H9 (cell line): Measurements from ENCODE around the gene COX11. TPM values are rescaled to one million over a fixed set of nuclear protein-coding genes. Genes with fewer than 3 reads are reported as not detected.

Source experiments
- DNase-seq: peaks from one replicate; pipeline ENCODE4 v3.0.0-alpha.2; 2017
- H2AFZ ChIP-seq: one replicate; pipeline ENCODE4 v1.6.1; 2013; ENCODE audit warnings: mild to moderate bottlenecking, low read length, control low read depth, moderate library complexity
- H2AK5ac ChIP-seq: 2 replicates; pipeline ENCODE4 v1.6.1; 2013; ENCODE audit warnings: low read length, control low read depth, mixed read lengths; ENCODE audit not compliant: insufficient read length
- H2BK120ac ChIP-seq: one replicate; pipeline ENCODE4 v1.6.1; 2013; ENCODE audit warnings: low read depth, mild to moderate bottlenecking, low read length, control low read depth, inconsistent platforms; ENCODE audit not compliant: poor library complexity, severe bottlenecking
- H2BK12ac ChIP-seq: 2 replicates; pipeline ENCODE4 v1.6.1; 2013; ENCODE audit warnings: low read length, control low read depth, mixed read lengths, low read depth; ENCODE audit not compliant: insufficient read length
- H2BK15ac ChIP-seq: 2 replicates; pipeline ENCODE4 v1.6.1; 2013; ENCODE audit warnings: low read depth, low read length, control low read depth
- H2BK20ac ChIP-seq: one replicate; pipeline ENCODE4 v1.6.1; 2013; ENCODE audit warnings: low read depth, mild to moderate bottlenecking, low read length, control low read depth, inconsistent platforms; ENCODE audit not compliant: poor library complexity, severe bottlenecking
- H2BK5ac ChIP-seq: 2 replicates; pipeline ENCODE4 v1.6.1; 2013; ENCODE audit warnings: low read length, control low read depth, mixed read lengths; ENCODE audit not compliant: insufficient read length
- H3K14ac ChIP-seq: 2 replicates; pipeline ENCODE4 v1.6.1; 2013; ENCODE audit warnings: low read length, control low read depth; ENCODE audit not compliant: insufficient read depth
- H3K18ac ChIP-seq: 2 replicates; pipeline ENCODE4 v1.6.1; 2013; ENCODE audit warnings: low read depth, mild to moderate bottlenecking, mixed read lengths, low read length, control low read depth; ENCODE audit not compliant: insufficient read length
- H3K23ac ChIP-seq: 2 replicates; pipeline ENCODE4 v1.6.1; 2013; ENCODE audit warnings: low read length, control low read depth, mixed read lengths, low read depth; ENCODE audit not compliant: insufficient read length
- H3K23me2 ChIP-seq: 2 replicates; pipeline ENCODE4 v1.6.1; 2013; ENCODE audit warnings: low read depth, mild to moderate bottlenecking, mixed read lengths, low read length, control low read depth; ENCODE audit not compliant: insufficient read length, poor library complexity, severe bottlenecking
- H3K27ac ChIP-seq: 2 replicates; pipeline ENCODE4 v1.5.1; 2013; ENCODE audit warnings: low read length, control low read depth, mixed read lengths, low read depth; ENCODE audit not compliant: insufficient read length
- H3K27me3 ChIP-seq: 2 replicates; pipeline ENCODE4 v1.6.1; 2013; ENCODE audit warnings: low read length, control low read depth, inconsistent platforms; ENCODE audit not compliant: insufficient read depth
- H3K4ac ChIP-seq: 2 replicates; pipeline ENCODE4 v1.6.1; 2013; ENCODE audit warnings: low read depth, mild to moderate bottlenecking, control low read depth, inconsistent platforms, low read length, moderate library complexity
- H3K4me1 ChIP-seq: 2 replicates; pipeline ENCODE4 v1.6.1; 2013; ENCODE audit warnings: low read length, control low read depth, inconsistent platforms; ENCODE audit not compliant: insufficient read depth
- H3K4me2 ChIP-seq: 2 replicates; pipeline ENCODE4 v1.6.1; 2013; ENCODE audit warnings: low read length, control low read depth, mixed read lengths; ENCODE audit not compliant: insufficient read length, insufficient read depth
- H3K56ac ChIP-seq: 2 replicates; pipeline ENCODE4 v1.6.1; 2013; ENCODE audit warnings: low read depth, mild to moderate bottlenecking, mixed read lengths, low read length, control low read depth; ENCODE audit not compliant: insufficient read length
- H3K79me1 ChIP-seq: 2 replicates; pipeline ENCODE4 v1.6.1; 2013; ENCODE audit warnings: low read depth, mild to moderate bottlenecking, moderate library complexity, low read length, control low read depth, inconsistent platforms; ENCODE audit not compliant: insufficient read depth, poor library complexity, severe bottlenecking
- H3K79me2 ChIP-seq: 2 replicates; pipeline ENCODE4 v1.6.1; 2013; ENCODE audit warnings: low read length, control low read depth, inconsistent platforms; ENCODE audit not compliant: insufficient read depth
- H3K9ac ChIP-seq: 2 replicates; pipeline ENCODE4 v1.6.1; 2013; ENCODE audit warnings: low read length, control low read depth, mixed read lengths; ENCODE audit not compliant: insufficient read length; ENCODE audit errors: extremely low read depth
- H3K9me3 ChIP-seq: one replicate; pipeline ENCODE4 v1.6.1; 2013; ENCODE audit warnings: low read depth, low read length, inconsistent platforms; ENCODE audit not compliant: control insufficient read depth
- H3T11ph ChIP-seq: one replicate; pipeline ENCODE4 v1.6.1; 2013; ENCODE audit warnings: mild to moderate bottlenecking, low read length, control low read depth, inconsistent platforms
- H4K20me1 ChIP-seq: one replicate; pipeline ENCODE4 v1.6.1; 2013; ENCODE audit not compliant: control insufficient read depth, insufficient read length, insufficient read depth
- H4K5ac ChIP-seq: 2 replicates; pipeline ENCODE4 v1.6.1; 2013; ENCODE audit warnings: low read depth, mild to moderate bottlenecking, mixed read lengths, low read length, control low read depth; ENCODE audit not compliant: insufficient read length
- H4K8ac ChIP-seq: replicated peaks from 2 replicates; pipeline ENCODE4 v1.6.1; 2013; ENCODE audit warnings: low read length, control low read depth, mixed read lengths, low read depth; ENCODE audit not compliant: insufficient read length
- H4K91ac ChIP-seq: 2 replicates; pipeline ENCODE4 v1.6.1; 2013; ENCODE audit warnings: low read depth, mild to moderate bottlenecking, moderate library complexity, mixed read lengths, low read length, control low read depth; ENCODE audit not compliant: insufficient read length
- H3K27ac Mint-ChIP-seq, 3 experiments: 2 replicates in 2 of 3; 3 replicates in 1 of 3; pipeline ENCODE4 v1.8.0; 2020 to 2021; ENCODE audit warnings: mixed read lengths in 3 of 3, mild to moderate bottlenecking in 1 of 3, moderate library complexity in 1 of 3
- H3K27me3 Mint-ChIP-seq: 2 replicates; pipeline ENCODE4 v1.8.0; 2021; ENCODE audit warnings: low read depth, mild to moderate bottlenecking, moderate library complexity, mixed read lengths
- H3K36me3 Mint-ChIP-seq, 3 experiments: 2 replicates in 2 of 3; 3 replicates in 1 of 3; pipeline ENCODE4 v1.8.0; 2020 to 2021; ENCODE audit warnings: low read depth in 3 of 3, mixed read lengths in 3 of 3; ENCODE audit not compliant: insufficient read depth in 1 of 3
- H3K4me1 Mint-ChIP-seq, 2 experiments: 2 replicates each; pipeline ENCODE4 v1.8.0; 2020; ENCODE audit warnings: mixed read lengths in 2 of 2
- H3K4me3 Mint-ChIP-seq, 2 experiments: 2 replicates in 1 of 2; 3 replicates in 1 of 2; pipeline ENCODE4 v1.8.0; 2020 to 2021; ENCODE audit warnings: mild to moderate bottlenecking in 2 of 2, mixed read lengths in 2 of 2, moderate library complexity in 1 of 2
- H3K9me3 Mint-ChIP-seq, 2 experiments: 2 replicates in 1 of 2; 3 replicates in 1 of 2; pipeline ENCODE4 v1.8.0; 2020; ENCODE audit warnings: mild to moderate bottlenecking in 2 of 2, mixed read lengths in 2 of 2, moderate library complexity in 1 of 2
- WGBS: extraction: QIAGEN DNeasy Blood & Tissue Kit; methylation state at CpG from one replicate; pipeline ENCODE4 v1.1.7; 2013; ENCODE audit warnings: missing lambda C conversion rate, low lambda C conversion rate, mixed read lengths; ENCODE audit not compliant: insufficient read length; ENCODE audit errors: extremely low coverage; 5-methylcytosine and 5-hydroxymethylcytosine counted together
- total RNA-seq: library from RNA; stranded (reverse); gene quantifications from 2 replicates; pipeline ENCODE4 v1.2.1, GENCODE V29; 2021
- TF ChIP-seq, protein P1 (sequence below): fragments of 200-600 bp; sonication (generic); conservative IDR thresholded peaks from 3 replicates; pipeline ENCODE4 v1.8.0; 2021; ENCODE audit warnings: antibody characterized with exemption, mild to moderate bottlenecking

Gene COX11
- total RNA-seq, 1 experiment from 2014 or later, result 76.1 TPM

DNA sequence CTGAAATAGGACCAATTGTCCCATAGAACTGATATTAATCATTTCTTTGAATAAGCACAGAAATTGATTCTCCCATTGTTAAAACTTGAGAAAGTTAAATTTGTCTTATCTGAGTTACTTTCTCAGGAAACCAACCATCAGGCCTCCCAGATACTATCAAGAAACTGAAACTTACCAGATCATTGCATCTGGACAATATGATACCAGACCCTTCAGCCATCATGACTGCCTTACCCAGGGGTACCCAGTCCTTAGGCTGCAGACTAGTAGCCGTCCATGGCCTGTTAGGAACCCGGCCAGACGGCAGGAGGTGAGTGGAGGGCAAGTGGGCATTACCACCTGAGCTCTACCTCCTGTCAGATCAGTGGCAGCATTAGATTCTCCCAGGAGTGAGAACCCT, 7.9 kb upstream of the COX11 start:
- peaks cover 19 to 26% of the 10 kb centered on the region in 2 experiments for H3K9me3 Mint-ChIP-seq
- no peaks in the 10 kb centered on the region for H4K20me1 ChIP-seq
- H2BK5ac ChIP-seq, result no peak overlapping the region
- no peak overlapping the region for H3K4ac ChIP-seq
- H2BK20ac ChIP-seq, result no peak overlapping the region
- no peak overlapping the region for H4K8ac ChIP-seq
- H3K56ac ChIP-seq, result no peak overlapping the region
- WGBS, result no CpG with 5 or more reads among the region's 3 CpGs
- H3K27me3 ChIP-seq, result no peaks in the 10 kb centered on the region
- no peak overlapping the region for H4K5ac ChIP-seq
- no peaks in the 10 kb centered on the region for H3K27me3 Mint-ChIP-seq
- H3K4me2 ChIP-seq, result no peak overlapping the region
- H2BK15ac ChIP-seq, result no peak overlapping the region
- no peaks in the 10 kb centered on the region for H3K4me1 ChIP-seq
- no peak overlapping the region for H3K27ac Mint-ChIP-seq
- H2AK5ac ChIP-seq, result no peak overlapping the region
- H3K18ac ChIP-seq, result no peak overlapping the region
- H3K23me2 ChIP-seq, result no peaks in the 10 kb centered on the region
- H3K4me3 Mint-ChIP-seq, result no peak overlapping the region
- no peak overlapping the region for H3K9ac ChIP-seq
- TF ChIP-seq, protein P1, sequence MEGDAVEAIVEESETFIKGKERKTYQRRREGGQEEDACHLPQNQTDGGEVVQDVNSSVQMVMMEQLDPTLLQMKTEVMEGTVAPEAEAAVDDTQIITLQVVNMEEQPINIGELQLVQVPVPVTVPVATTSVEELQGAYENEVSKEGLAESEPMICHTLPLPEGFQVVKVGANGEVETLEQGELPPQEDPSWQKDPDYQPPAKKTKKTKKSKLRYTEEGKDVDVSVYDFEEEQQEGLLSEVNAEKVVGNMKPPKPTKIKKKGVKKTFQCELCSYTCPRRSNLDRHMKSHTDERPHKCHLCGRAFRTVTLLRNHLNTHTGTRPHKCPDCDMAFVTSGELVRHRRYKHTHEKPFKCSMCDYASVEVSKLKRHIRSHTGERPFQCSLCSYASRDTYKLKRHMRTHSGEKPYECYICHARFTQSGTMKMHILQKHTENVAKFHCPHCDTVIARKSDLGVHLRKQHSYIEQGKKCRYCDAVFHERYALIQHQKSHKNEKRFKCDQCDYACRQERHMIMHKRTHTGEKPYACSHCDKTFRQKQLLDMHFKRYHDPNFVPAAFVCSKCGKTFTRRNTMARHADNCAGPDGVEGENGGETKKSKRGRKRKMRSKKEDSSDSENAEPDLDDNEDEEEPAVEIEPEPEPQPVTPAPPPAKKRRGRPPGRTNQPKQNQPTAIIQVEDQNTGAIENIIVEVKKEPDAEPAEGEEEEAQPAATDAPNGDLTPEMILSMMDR, result no peak
- no peak overlapping the region for H4K91ac ChIP-seq
- H3K14ac ChIP-seq, result no peak overlapping the region
- no peaks in the 10 kb centered on the region for H3K79me1 ChIP-seq
- H3K79me2 ChIP-seq, result peaks cover 3% of the 10 kb centered on the region; the same call in 1 of the 2 replicates
- H3K27ac ChIP-seq, result no peak overlapping the region
- H3K9me3 ChIP-seq, result peaks cover 7% of the 10 kb centered on the region
- no peak overlapping the region for H2BK120ac ChIP-seq
- H2BK12ac ChIP-seq, result no peak overlapping the region
- no peak overlapping the region for H3T11ph ChIP-seq
- no peak for DNase-seq
- no peak overlapping the region for H2AFZ ChIP-seq
- H3K23ac ChIP-seq, result no peak overlapping the region
- H3K4me1 Mint-ChIP-seq, result no peaks in the 10 kb centered on the region
- H3K36me3 Mint-ChIP-seq, result peaks cover 19 to 37% (median 19%) of the 10 kb centered on the region in 3 experiments
